B cell (primary cell): ENCODE data around the gene CTDSPL. TPM values are rescaled to one million over a fixed set of nuclear protein-coding genes. Genes with fewer than 3 reads are reported as not detected.

ENCODE experiments used
- ATAC-seq: fragments of 200-7000 bp; cut with Tn5 transposase; one replicate; pipeline ENCODE4 v1.10.0; 2021; ENCODE audit warnings: low read depth, mild to moderate bottlenecking, moderate number of reproducible peaks, moderate library complexity
- CTCF ChIA-PET: fragments of 350-600 bp; sonication (Branson Sonifier 250); formaldehyde crosslinking; loops from one replicate; lab custom pipeline; 2021; ENCODE audit warnings: antibody characterized with exemption, inconsistent platforms; lab: Charles Lee
- POLR2A ChIA-PET: fragments of 350-600 bp; sonication (Branson Sonifier 250); formaldehyde crosslinking; loops from one replicate; lab custom pipeline; 2021; ENCODE audit warnings: antibody characterized with exemption; lab: Charles Lee
- DNase-seq: peaks from one replicate; pipeline ENCODE4 v3.0.0; 2013
- H2AFZ ChIP-seq: 2 replicates; pipeline ENCODE4 v1.6.1; 2012; ENCODE audit warnings: mild to moderate bottlenecking, low read depth, low read length; ENCODE audit not compliant: insufficient read depth, poor library complexity, severe bottlenecking
- H3K27ac ChIP-seq, 2 donors: 1 replicate in 1 of 2; 2 replicates in 1 of 2; pipeline ENCODE4 v1.5.1; 2012 to 2013; ENCODE audit warnings: low read length in 2 of 2, mild to moderate bottlenecking in 2 of 2, moderate library complexity in 1 of 2
- H3K27me3 ChIP-seq, 4 experiments: fragments of 200-600 bp in 1 of 4; sonication (generic) in 1 of 4; replicated peaks in 1 of 4; 1 replicate in 2 of 4; 2 replicates in 2 of 4; pipeline versions ENCODE4 v1.6.1 to v1.7.0; 2013 to 2016; ENCODE audit warnings: low read length in 3 of 4, mild to moderate bottlenecking in 2 of 4, mixed read lengths in 1 of 4, moderate library complexity in 1 of 4; ENCODE audit not compliant: insufficient read depth in 4 of 4, control insufficient read depth in 3 of 4; ENCODE audit errors: control extremely low read depth in 1 of 4
- H3K36me3 ChIP-seq, 2 experiments: replicated peaks in 1 of 2; 1 replicate in 1 of 2; 2 replicates in 1 of 2; pipeline versions ENCODE4 v1.6.1 to v1.7.1; 2013; ENCODE audit warnings: low read length in 1 of 2; ENCODE audit not compliant: insufficient read depth in 2 of 2, control insufficient read depth in 1 of 2; ENCODE audit errors: control extremely low read depth in 1 of 2, extremely low read depth in 1 of 2
- H3K4me1 ChIP-seq, 2 donors: fragments of 200-600 bp in 1 of 2; sonication (generic) in 1 of 2; 1 replicate in 1 of 2; 2 replicates in 1 of 2; pipeline versions ENCODE4 v1.5.1 to v1.6.1; 2013 to 2017; ENCODE audit warnings: low read length in 2 of 2; ENCODE audit not compliant: control insufficient read depth in 2 of 2, insufficient read depth in 2 of 2
- H3K4me2 ChIP-seq: replicated peaks from 2 replicates; pipeline ENCODE3; 2012; ENCODE audit warnings: mild to moderate bottlenecking, low read depth, low read length; ENCODE audit not compliant: poor library complexity, severe bottlenecking
- H3K4me3 ChIP-seq, 5 experiments: fragments of 200-600 bp in 1 of 5; sonication (generic) in 1 of 5; 1 replicate in 3 of 5; 2 replicates in 2 of 5; pipeline versions ENCODE4 v1.5.1 to v1.7.0; 2011 to 2016; ENCODE audit warnings: low read length in 4 of 5, mild to moderate bottlenecking in 4 of 5, low read depth in 2 of 5, control low read depth in 1 of 5, moderate library complexity in 1 of 5; ENCODE audit not compliant: insufficient read depth in 1 of 5; ENCODE audit errors: control extremely low read depth in 1 of 5, extremely low read depth in 1 of 5
- H3K79me2 ChIP-seq: fragments of 200-600 bp; sonication (generic); one replicate; pipeline ENCODE4 v1.6.0; 2016; ENCODE audit warnings: low read length; ENCODE audit not compliant: control insufficient read depth, insufficient read depth
- H3K9ac ChIP-seq: fragments of 200-600 bp; sonication (generic); 2 replicates; pipeline ENCODE4 v1.6.1; 2017; ENCODE audit warnings: mild to moderate bottlenecking, low read length, moderate library complexity
- H3K9me3 ChIP-seq, 3 donors: one replicate each; pipeline versions ENCODE4 v1.6.1 to v1.7.1; 2013; ENCODE audit warnings: low read length in 2 of 3; ENCODE audit not compliant: control insufficient read depth in 2 of 3, insufficient read depth in 1 of 3; ENCODE audit errors: control extremely low read depth in 1 of 3
- H4K20me1 ChIP-seq: 2 replicates; pipeline ENCODE4 v1.6.0; 2012; ENCODE audit warnings: mild to moderate bottlenecking, low read length; ENCODE audit not compliant: insufficient read depth, control insufficient read depth, poor library complexity, severe bottlenecking
- H3K27ac Mint-ChIP-seq: one replicate; pipeline ENCODE4 v1.8.0; 2021; ENCODE audit warnings: mixed read lengths
- H3K27me3 Mint-ChIP-seq: one replicate; pipeline ENCODE4 v1.8.0; 2021; ENCODE audit warnings: mixed read lengths
- H3K4me1 Mint-ChIP-seq: one replicate; pipeline ENCODE4 v1.8.0; 2021; ENCODE audit warnings: mixed read lengths
- H3K4me3 Mint-ChIP-seq: one replicate; pipeline ENCODE4 v1.8.0; 2021; ENCODE audit warnings: mixed read lengths
- H3K9me3 Mint-ChIP-seq: one replicate; pipeline ENCODE4 v1.8.0; 2022; ENCODE audit warnings: mixed read lengths; ENCODE audit not compliant: insufficient read depth
- CTCF ChIP-seq: fragments of 200-600 bp; IDR thresholded peaks from one replicate; pipeline ENCODE4 v1.8.0; 2022; ENCODE audit warnings: antibody characterized with exemption, mild to moderate bottlenecking
- EZH2 ChIP-seq: IDR thresholded peaks from 2 replicates; pipeline ENCODE4 v1.6.1; 2012; ENCODE audit warnings: borderline replicate concordance, low read depth, mild to moderate bottlenecking, moderate library complexity, low read length; ENCODE audit not compliant: insufficient read depth, poor library complexity, severe bottlenecking
- WGBS: methylation state at CpG from one replicate; pipeline ENCODE4 v1.1.5; 2013; ENCODE audit warnings: missing lambda C conversion rate; ENCODE audit not compliant: insufficient coverage; 5-methylcytosine and 5-hydroxymethylcytosine counted together
- intact Hi-C: fragments of 100-400 bp; cut with micrococcal nuclease; formaldehyde crosslinking; loops from one replicate; pipeline ENCODE4 v1.10.0; 2022
- polyA plus RNA-seq: library from polyadenylated mRNA; depleted of rRNA; stranded (reverse); fragments of >200 nt; gene quantifications from 2 replicates; pipeline ENCODE4 v1.2.3, GENCODE V29; 2012
- total RNA-seq, 2 donors: library from RNA; stranded (reverse); fragments of 120-200 nt in 1 of 2; gene quantifications; 1 replicate in 1 of 2; 2 replicates in 1 of 2; pipeline versions ENCODE4 v1.2.3 to v1.2.4, GENCODE V29; 2013 to 2022

CTDSPL gene
- total and polyA plus RNA-seq, 2 donors (not counting 1 experiment from before 2014, with no cell fraction given): not detected

DNA sequence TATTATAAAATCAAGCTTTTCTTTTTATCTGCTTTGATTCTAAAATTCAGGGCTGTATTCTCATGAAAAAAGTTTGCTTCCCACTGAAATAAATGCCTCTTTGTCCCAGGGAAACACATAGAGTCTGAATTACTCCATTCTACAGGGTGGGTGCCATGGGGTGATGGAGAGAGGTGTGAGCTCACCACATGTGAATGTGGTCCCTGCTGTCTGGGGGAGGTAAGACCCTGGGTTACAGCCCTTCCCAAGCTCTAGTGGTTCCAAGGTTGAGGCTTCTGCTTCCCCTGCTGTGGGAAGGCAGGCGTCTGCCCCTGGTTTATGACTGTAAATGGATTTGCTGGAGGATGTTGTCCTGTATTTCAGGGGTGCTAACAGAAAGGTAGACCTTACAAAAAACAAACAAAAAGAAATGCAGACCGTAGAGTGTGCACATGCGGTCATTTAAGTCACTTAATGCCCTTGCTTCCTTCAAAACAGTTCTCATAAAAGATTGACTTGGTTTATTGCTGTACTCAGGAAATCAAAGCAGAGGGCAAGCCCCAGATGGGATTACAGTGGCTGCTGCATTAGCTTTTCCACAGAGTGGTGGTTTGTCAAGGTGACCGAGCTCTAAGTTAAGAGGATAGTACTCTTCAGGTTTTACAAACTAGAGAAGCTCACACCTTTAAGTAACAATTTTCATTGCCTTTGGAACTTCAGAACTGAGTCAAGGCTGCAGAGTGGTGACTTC, 49.2 kb downstream of the CTDSPL start:
- intact Hi-C loops: no loop called here
- no peak overlapping the region for H3K27ac Mint-ChIP-seq
- no peaks in the 10 kb centered on the region for H3K9me3 Mint-ChIP-seq
- ChIA-PET POLR2A (no interaction called here), CTCF (interaction anchor here (1.7 kb wide), 1 partner anchor 8 kb away, joined by 3 read pairs; no protein-coding TSS in a partner anchor)
- WGBS: 47% methylated on average over 2 of the region's 4 CpGs
- Histone ChIP-seq H3K4me2 (no peak overlapping the region), H3K9me3 (no peaks in the 10 kb centered on the region), H3K9ac (no peak overlapping the region), H3K79me2 (no peaks in the 10 kb centered on the region), H3K36me3 (no peaks in the 10 kb centered on the region), H3K4me3 (no peak overlapping the region), H3K27ac (no peak overlapping the region), H3K4me1 (no peaks in the 10 kb centered on the region), H2AFZ (no peak overlapping the region), H3K27me3 (peaks cover 0 to 4% (median under 1%) of the 10 kb centered on the region in 4 experiments), H4K20me1 (no peaks in the 10 kb centered on the region)
- peaks cover 18% of the 10 kb centered on the region for H3K27me3 Mint-ChIP-seq
- H3K4me3 Mint-ChIP-seq: no peak overlapping the region
- no peaks in the 10 kb centered on the region for H3K4me1 Mint-ChIP-seq
- no peak for DNase-seq
- no peak for ATAC-seq
- no peak for TF ChIP-seq EZH2
- no peak for TF ChIP-seq CTCF

- Histone ChIP-seq H3K4me3 (no peak overlapping the region), H4K20me1 (no peaks in the 10 kb centered on the region), H2AFZ (no peak overlapping the region), H3K79me2 (no peaks in the 10 kb centered on the region), H3K27me3 (no peaks in the 10 kb centered on the region), H3K9me3 (no peaks in the 10 kb centered on the region), H3K27ac (no peak overlapping the region), H3K4me2 (no peak overlapping the region), H3K9ac (no peak overlapping the region), H3K4me1 (no peaks in the 10 kb centered on the region), H3K36me3 (no peaks in the 10 kb centered on the region)
- DNase-seq (no peak), ATAC-seq (no peak)
- Mint-ChIP-seq H3K27ac (no peak overlapping the region), H3K9me3 (no peaks in the 10 kb centered on the region), H3K4me1 (no peaks in the 10 kb centered on the region), H3K27me3 (peaks cover 11% of the 10 kb centered on the region), H3K4me3 (no peak overlapping the region)
- WGBS: 60% methylated on average over 5 of the region's 9 CpGs
- no peak for TF ChIP-seq EZH2
- no peak for TF ChIP-seq CTCF
- POLR2A ChIA-PET: no interaction called here
- CTCF ChIA-PET: no interaction called here
- intact Hi-C loops: no loop called here
Observed at GRCh38 chr3:37912052-37912733, 50.5 kb downstream of the CTDSPL start.
